ENCODE data around the gene MAST2.
A peak's percentile ranks its signal among the peaks of the same experiment; 100 is the strongest.
"Not testable (repeated sequence)": the region's sequence is repeated elsewhere in the genome, so short reads cannot be mapped to it uniquely, and the experiment has no call there.

The MAST2 gene

GRCh38 chr1:45789601-45790000 is 13.8 kb upstream of the MAST2 start:
- Histone ChIP-seq H3K9ac (ENCODE audit: low read depth in 1 of 2, low read length in 2 of 2) (no peak overlapping the region), H3K9me3 (ENCODE audit: control insufficient read depth in 1 of 2, low read length in 2 of 2) (no peaks in the 10 kb centered on the region), H3K27me3 (ENCODE audit: control insufficient read depth in 1 of 2, insufficient read depth in 2 of 2, low read length in 2 of 2) (peaks cover 0 to 3% of the 10 kb centered on the region in 2 donors), H3K4me1 (ENCODE audit: control insufficient read depth in 1 of 2, insufficient read depth in 2 of 2, low read length in 2 of 2) (no peaks in the 10 kb centered on the region), H3K27ac (ENCODE audit: low read depth, low read length) (no peak overlapping the region), H3K4me3 (ENCODE audit: low read depth in 1 of 2, low read length in 2 of 2) (no peak overlapping the region), H3K36me3 (ENCODE audit: control insufficient read depth in 1 of 2, insufficient read depth in 2 of 2, low read length in 2 of 2) (no peaks in the 10 kb centered on the region)

GRCh38 chr1:45792744-45793143 is 10.7 kb upstream of the MAST2 start:
- H3K4me1 ChIP-seq (ENCODE audit: control insufficient read depth in 1 of 2, insufficient read depth in 2 of 2, low read length in 2 of 2), result no peaks in the 10 kb centered on the region
- H3K9ac ChIP-seq (ENCODE audit: low read depth in 1 of 2, low read length in 2 of 2), result no peak overlapping the region
- H3K4me3 ChIP-seq (ENCODE audit: low read depth in 1 of 2, low read length in 2 of 2), result no peak overlapping the region
- H3K9me3 ChIP-seq (ENCODE audit: control insufficient read depth in 1 of 2, low read length in 2 of 2), result no peaks in the 10 kb centered on the region
- H3K27ac ChIP-seq (ENCODE audit: low read depth, low read length), result no peak overlapping the region
- peaks cover 0 to 3% of the 10 kb centered on the region in 2 donors for H3K27me3 ChIP-seq (ENCODE audit: control insufficient read depth in 1 of 2, insufficient read depth in 2 of 2, low read length in 2 of 2)
- no peaks in the 10 kb centered on the region for H3K36me3 ChIP-seq (ENCODE audit: control insufficient read depth in 1 of 2, insufficient read depth in 2 of 2, low read length in 2 of 2)

GRCh38 chr1:45793942-45794604 is 9.3 kb upstream of the MAST2 start:
- Histone ChIP-seq H3K9ac (ENCODE audit: low read depth in 1 of 2, low read length in 2 of 2) (no peak overlapping the region), H3K27ac (ENCODE audit: low read depth, low read length) (no peak overlapping the region), H3K4me3 (ENCODE audit: low read depth in 1 of 2, low read length in 2 of 2) (no peak overlapping the region), H3K9me3 (ENCODE audit: control insufficient read depth in 1 of 2, low read length in 2 of 2) (no peaks in the 10 kb centered on the region), H3K27me3 (ENCODE audit: control insufficient read depth in 1 of 2, insufficient read depth in 2 of 2, low read length in 2 of 2) (peaks cover 0 to 3% of the 10 kb centered on the region in 2 donors), H3K36me3 (ENCODE audit: control insufficient read depth in 1 of 2, insufficient read depth in 2 of 2, low read length in 2 of 2) (no peaks in the 10 kb centered on the region), H3K4me1 (ENCODE audit: control insufficient read depth in 1 of 2, insufficient read depth in 2 of 2, low read length in 2 of 2) (no peaks in the 10 kb centered on the region)

GRCh38 chr1:45796381-45796780 is 7.0 kb upstream of the MAST2 start:
- no peak overlapping the region for H3K27ac ChIP-seq (ENCODE audit: low read depth, low read length)
- peaks cover 0 to 3% of the 10 kb centered on the region in 2 donors for H3K27me3 ChIP-seq (ENCODE audit: control insufficient read depth in 1 of 2, insufficient read depth in 2 of 2, low read length in 2 of 2)
- no peaks in the 10 kb centered on the region for H3K4me1 ChIP-seq (ENCODE audit: control insufficient read depth in 1 of 2, insufficient read depth in 2 of 2, low read length in 2 of 2)
- H3K4me3 ChIP-seq (ENCODE audit: low read depth in 1 of 2, low read length in 2 of 2), result no peak overlapping the region
- H3K9ac ChIP-seq (ENCODE audit: low read depth in 1 of 2, low read length in 2 of 2), result no peak overlapping the region
- no peaks in the 10 kb centered on the region for H3K36me3 ChIP-seq (ENCODE audit: control insufficient read depth in 1 of 2, insufficient read depth in 2 of 2, low read length in 2 of 2)
- H3K9me3 ChIP-seq (ENCODE audit: control insufficient read depth in 1 of 2, low read length in 2 of 2), result no peaks in the 10 kb centered on the region

GRCh38 chr1:45796946-45797345 is 6.5 kb upstream of the MAST2 start:
- Histone ChIP-seq H3K9ac (ENCODE audit: low read depth in 1 of 2, low read length in 2 of 2) (no peak overlapping the region), H3K27me3 (ENCODE audit: control insufficient read depth in 1 of 2, insufficient read depth in 2 of 2, low read length in 2 of 2) (peaks cover 0 to 3% of the 10 kb centered on the region in 2 donors), H3K36me3 (ENCODE audit: control insufficient read depth in 1 of 2, insufficient read depth in 2 of 2, low read length in 2 of 2) (no peaks in the 10 kb centered on the region), H3K4me3 (ENCODE audit: low read depth in 1 of 2, low read length in 2 of 2) (no peak overlapping the region), H3K9me3 (ENCODE audit: control insufficient read depth in 1 of 2, low read length in 2 of 2) (no peaks in the 10 kb centered on the region), H3K27ac (ENCODE audit: low read depth, low read length) (no peak overlapping the region), H3K4me1 (ENCODE audit: control insufficient read depth in 1 of 2, insufficient read depth in 2 of 2, low read length in 2 of 2) (no peaks in the 10 kb centered on the region)

- H3K27ac ChIP-seq (ENCODE audit: low read depth, low read length), result no peak overlapping the region
- H3K36me3 ChIP-seq (ENCODE audit: control insufficient read depth in 1 of 2, insufficient read depth in 2 of 2, low read length in 2 of 2), result no peaks in the 10 kb centered on the region
- no peak overlapping the region for H3K4me3 ChIP-seq (ENCODE audit: low read depth in 1 of 2, low read length in 2 of 2)
- no peak overlapping the region for H3K9ac ChIP-seq (ENCODE audit: low read depth in 1 of 2, low read length in 2 of 2)
- no peaks in the 10 kb centered on the region for H3K27me3 ChIP-seq (ENCODE audit: control insufficient read depth in 1 of 2, insufficient read depth in 2 of 2, low read length in 2 of 2)
- peaks cover 15 to 26% of the 10 kb centered on the region in 2 donors for H3K4me1 ChIP-seq (ENCODE audit: control insufficient read depth in 1 of 2, insufficient read depth in 2 of 2, low read length in 2 of 2)
- H3K9me3 ChIP-seq (ENCODE audit: control insufficient read depth in 1 of 2, low read length in 2 of 2), result no peaks in the 10 kb centered on the region
Observed at GRCh38 chr1:45800899-45801298, 2.5 kb upstream of the MAST2 start.

- Histone ChIP-seq H3K9me3 (ENCODE audit: control insufficient read depth in 1 of 2, low read length in 2 of 2) (no peaks in the 10 kb centered on the region), H3K4me3 (ENCODE audit: low read depth in 1 of 2, low read length in 2 of 2) (peak overlapping the region; percentile 56 to 63), H3K9ac (ENCODE audit: low read depth in 1 of 2, low read length in 2 of 2) (peak overlapping the region; percentile 42 to 49), H3K27me3 (ENCODE audit: control insufficient read depth in 1 of 2, insufficient read depth in 2 of 2, low read length in 2 of 2) (no peaks in the 10 kb centered on the region), H3K27ac (ENCODE audit: low read depth, low read length) (no peak overlapping the region), H3K36me3 (ENCODE audit: control insufficient read depth in 1 of 2, insufficient read depth in 2 of 2, low read length in 2 of 2) (no peaks in the 10 kb centered on the region), H3K4me1 (ENCODE audit: control insufficient read depth in 1 of 2, insufficient read depth in 2 of 2, low read length in 2 of 2) (peaks cover 15 to 27% of the 10 kb centered on the region in 2 donors)
Observed at GRCh38 chr1:45802343-45803298, 791 bp upstream of the MAST2 start.

- not testable (repeated sequence) for H3K27me3 ChIP-seq (ENCODE audit: control insufficient read depth in 1 of 2, insufficient read depth in 2 of 2, low read length in 2 of 2); H3K36me3 ChIP-seq (ENCODE audit: control insufficient read depth in 1 of 2, insufficient read depth in 2 of 2, low read length in 2 of 2); H3K9me3 ChIP-seq (ENCODE audit: control insufficient read depth in 1 of 2, low read length in 2 of 2)
- H3K4me1 ChIP-seq (ENCODE audit: control insufficient read depth in 1 of 2, insufficient read depth in 2 of 2, low read length in 2 of 2), result peaks cover 15 to 27% of the 10 kb centered on the region in 2 donors
- H3K4me3 ChIP-seq (ENCODE audit: low read depth in 1 of 2, low read length in 2 of 2), result peak overlapping the region; percentile 69 to 91
- H3K27ac ChIP-seq (ENCODE audit: low read depth, low read length), result peak overlapping the region; percentile 57
- H3K9ac ChIP-seq (ENCODE audit: low read depth in 1 of 2, low read length in 2 of 2), result peak overlapping the region; percentile 71 to 84
Observed at GRCh38 chr1:45803781-45804668, 613 bp downstream of the MAST2 start.

GRCh38 chr1:45804669-45804969 is 1.2 kb downstream of the MAST2 start:
- peak overlapping the region; percentile 69 to 91 for H3K4me3 ChIP-seq (ENCODE audit: low read depth in 1 of 2, low read length in 2 of 2)
- H3K27ac ChIP-seq (ENCODE audit: low read depth, low read length), result peak overlapping the region; percentile 57
- H3K9ac ChIP-seq (ENCODE audit: low read depth in 1 of 2, low read length in 2 of 2), result peak overlapping the region; percentile 71 to 84
- H3K36me3 ChIP-seq (ENCODE audit: control insufficient read depth in 1 of 2, insufficient read depth in 2 of 2, low read length in 2 of 2), result no peaks in the 10 kb centered on the region
- H3K27me3 ChIP-seq (ENCODE audit: control insufficient read depth in 1 of 2, insufficient read depth in 2 of 2, low read length in 2 of 2), result no peaks in the 10 kb centered on the region
- no peaks in the 10 kb centered on the region for H3K9me3 ChIP-seq (ENCODE audit: control insufficient read depth in 1 of 2, low read length in 2 of 2)
- peaks cover 15 to 27% of the 10 kb centered on the region in 2 donors for H3K4me1 ChIP-seq (ENCODE audit: control insufficient read depth in 1 of 2, insufficient read depth in 2 of 2, low read length in 2 of 2)

Data from duodenal mucosa (tissue), 2 donors.